NCI-H1105 (cell line): ENCODE measurements around the gene MBL2.

Experiments used
- DNase-seq: peaks from one replicate; lab custom pipeline; 2025; lab: John Stamatoyannopoulos, UW

MBL2 gene

GRCh38 chr10:52771534-52772445, 794 bp downstream of the MBL2 start:
- DNase-seq: no peak

GRCh38 chr10:52770904-52771303, 1.7 kb downstream of the MBL2 start:
- no peak for DNase-seq

- DNase-seq: no peak
Measured at GRCh38 chr10:52769966-52770365, 2.6 kb downstream of the MBL2 start.

- DNase-seq: no peak
Measured at GRCh38 chr10:52768001-52768532, 4.5 kb downstream of the MBL2 start.

GRCh38 chr10:52762088-52762487, 10.5 kb downstream of the MBL2 start:
- no peak for DNase-seq

- DNase-seq: no peak
Measured at GRCh38 chr10:52759154-52759553, 13.4 kb downstream of the MBL2 start.

DNA sequence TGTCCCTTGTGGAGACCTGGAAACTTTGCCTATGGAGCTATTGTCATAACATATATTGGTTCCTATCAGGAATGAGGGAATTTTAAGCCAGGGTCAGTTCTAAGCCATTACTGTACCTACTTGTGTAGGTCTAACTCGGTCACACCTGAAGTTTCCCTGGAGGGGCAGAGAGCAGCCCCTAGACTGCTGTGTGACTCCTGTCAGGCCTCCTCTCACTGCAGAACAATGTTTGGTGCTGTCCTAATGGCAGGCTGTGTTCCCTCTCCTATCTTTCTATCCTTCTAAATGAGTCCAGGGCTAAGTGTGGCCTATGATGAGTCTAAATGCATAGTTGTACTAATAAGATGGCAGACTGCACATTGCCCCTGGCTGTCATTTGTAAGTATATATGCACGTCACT, 14.2 kb downstream of the MBL2 start:
- DNase-seq: no peak

GRCh38 chr10:52757773-52758172, 14.8 kb downstream of the MBL2 start:
- DNase-seq: no peak

DNA sequence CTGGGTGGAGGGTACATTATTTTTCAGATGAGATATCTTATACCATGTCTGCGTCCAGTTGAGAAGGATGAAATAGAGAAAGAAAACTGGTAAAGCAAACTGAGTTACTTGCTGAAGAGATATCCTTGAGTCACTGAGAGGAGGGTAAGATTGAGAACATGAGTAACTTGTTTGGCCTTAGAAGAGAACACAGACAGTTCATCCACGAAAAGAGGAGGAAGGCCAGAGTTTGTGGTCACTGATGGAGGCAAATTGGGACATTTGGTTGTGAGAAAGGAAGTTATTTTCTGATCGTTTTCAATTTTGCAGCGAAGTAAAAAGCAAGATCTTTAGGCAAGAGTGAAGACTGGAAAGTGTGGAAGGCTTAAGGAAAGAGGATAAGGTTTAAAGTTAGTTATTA, 15.6 kb downstream of the MBL2 start:
- no peak for DNase-seq

DNA sequence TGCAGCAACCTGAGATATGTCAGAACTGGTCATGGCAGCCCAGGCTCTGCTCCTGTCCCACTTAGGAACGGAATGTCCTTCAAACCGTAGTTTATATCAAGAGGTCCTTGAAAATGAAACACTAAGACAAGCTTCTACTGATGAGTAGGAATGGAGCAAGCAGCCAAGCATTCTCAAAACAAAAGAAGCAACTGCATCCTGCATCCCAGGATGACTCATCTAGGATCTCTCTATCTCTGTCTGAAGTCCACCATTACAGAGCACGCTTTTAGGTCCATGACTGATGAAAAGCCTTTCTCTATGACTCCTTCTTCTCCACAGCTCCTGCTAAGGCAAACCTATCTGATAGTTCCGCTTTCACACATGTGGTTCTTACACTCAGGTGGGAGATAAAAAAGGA, 16.3 kb downstream of the MBL2 start:
- DNase-seq: no peak

DNA sequence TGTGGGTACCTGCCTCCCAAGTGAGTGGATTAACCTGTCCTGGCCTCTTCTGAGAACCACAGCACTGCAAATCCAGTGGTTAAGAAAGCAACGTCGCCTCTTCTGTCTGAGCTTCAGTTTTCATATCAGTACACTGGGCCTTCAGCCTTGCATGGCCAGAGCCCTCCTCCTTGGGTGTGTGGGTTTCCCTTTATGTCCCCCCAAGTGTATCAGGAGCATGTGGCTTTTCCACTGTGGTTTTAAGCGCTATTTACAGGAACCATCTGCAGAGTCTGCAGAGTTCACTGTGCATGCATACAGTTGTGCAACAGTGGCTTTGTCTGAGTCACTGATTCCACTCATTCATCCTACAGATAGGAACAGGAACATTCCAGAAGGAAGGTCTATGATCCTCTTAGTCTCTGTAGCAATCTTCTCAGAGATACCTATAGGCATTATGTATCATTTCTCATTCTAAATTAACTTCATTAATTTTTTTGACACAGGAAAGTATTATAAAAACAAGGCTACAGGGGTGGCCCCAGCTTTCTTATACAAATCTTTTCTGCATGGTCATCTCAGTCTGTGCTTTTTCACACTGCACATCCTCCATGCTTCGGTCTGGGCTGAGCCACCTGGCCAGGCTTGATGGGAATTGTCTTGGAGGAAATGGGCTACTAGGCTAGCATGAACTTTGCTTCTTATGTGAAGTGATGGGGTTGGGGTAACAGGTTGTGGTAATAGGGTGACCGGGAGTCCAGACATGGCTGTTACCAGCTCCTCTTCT, 17.1 kb downstream of the MBL2 start:
- DNase-seq: no peak

GRCh38 chr10:52752801-52753445, 19.7 kb downstream of the MBL2 start:
- no peak for DNase-seq

DNA sequence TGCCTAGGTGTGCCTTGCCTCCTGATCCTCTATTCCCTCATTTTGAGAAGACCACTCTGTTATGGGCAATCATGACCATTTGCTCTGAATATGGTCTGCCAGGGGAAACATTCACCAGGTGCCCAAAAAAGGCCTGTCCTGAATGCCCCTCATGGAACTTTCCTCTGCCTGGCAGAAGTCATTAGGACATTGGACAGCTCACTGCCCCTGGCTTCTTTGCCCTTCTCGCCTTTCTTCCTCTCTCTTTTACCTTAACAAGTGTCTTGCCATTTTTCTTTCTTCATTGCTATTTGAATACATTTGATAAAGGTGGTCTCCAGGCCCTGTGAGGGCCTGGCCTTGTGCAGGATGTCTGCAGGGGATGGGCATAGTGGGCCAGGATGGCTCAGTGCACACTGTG, 20.3 kb downstream of the MBL2 start:
- DNase-seq: no peak

- DNase-seq: no peak
Measured at GRCh38 chr10:52751337-52751736, 21.2 kb downstream of the MBL2 start.

GRCh38 chr10:52750629-52751028, 22.0 kb downstream of the MBL2 start:
- DNase-seq: no peak

DNA sequence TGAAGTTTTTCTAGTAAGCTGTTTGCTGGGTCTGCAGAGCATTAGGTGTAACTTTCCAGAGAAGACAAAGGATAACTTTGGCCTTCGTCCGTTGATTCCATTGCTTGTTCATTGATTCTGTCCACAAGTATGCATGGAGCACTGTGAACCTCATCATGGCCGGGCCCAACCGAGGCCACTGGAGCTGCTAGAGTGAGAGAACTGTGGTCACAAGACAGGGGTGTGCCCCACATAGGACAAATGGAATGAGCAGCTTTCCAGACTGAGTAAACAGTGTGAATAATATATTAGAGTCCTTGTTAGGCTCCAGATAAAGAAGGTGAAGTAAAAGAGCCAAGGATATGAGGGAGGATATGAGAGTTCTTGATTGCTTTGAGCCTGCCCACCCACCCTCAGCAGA, 24.9 kb downstream of the MBL2 start:
- DNase-seq: no peak

GRCh38 chr10:52746169-52746568, 26.4 kb downstream of the MBL2 start:
- no peak for DNase-seq

GRCh38 chr10:52744057-52744805, 28.4 kb downstream of the MBL2 start:
- DNase-seq: no peak

- no peak for DNase-seq
Measured at GRCh38 chr10:52742731-52743130, 29.9 kb downstream of the MBL2 start.

- DNase-seq: no peak
Measured at GRCh38 chr10:52741851-52742250, 30.7 kb downstream of the MBL2 start.

- no peak for DNase-seq
Measured at GRCh38 chr10:52740913-52741675, 31.5 kb downstream of the MBL2 start.
